Cardiac fibroblast (primary cell): ENCODE data around the gene EIF5AL1.
"Not testable (repeated sequence)": the region's sequence is repeated elsewhere in the genome, so short reads cannot be mapped to it uniquely, and the experiment has no call there.

Source experiments
- DNase-seq, 2 donors: peaks; one replicate each; pipeline versions ENCODE4 v3.0.0 to v3.0.0-alpha.2; 2010; ENCODE audit warnings: low read depth in 2 of 2
- H3K4me3 ChIP-seq, 2 donors: replicated peaks in 1 of 2; 1 replicate in 1 of 2; 2 replicates in 1 of 2; pipeline ENCODE4 v1.5.1; 2011; ENCODE audit warnings: low read depth in 2 of 2, low read length in 2 of 2, mild to moderate bottlenecking in 2 of 2, moderate library complexity in 1 of 2
- TF ChIP-seq, protein P1 (sequence below): IDR thresholded peaks from one replicate; pipeline ENCODE4 v1.5.1; 2011; ENCODE audit warnings: low read depth, mild to moderate bottlenecking, low read length, inconsistent platforms

Gene EIF5AL1

DNA sequence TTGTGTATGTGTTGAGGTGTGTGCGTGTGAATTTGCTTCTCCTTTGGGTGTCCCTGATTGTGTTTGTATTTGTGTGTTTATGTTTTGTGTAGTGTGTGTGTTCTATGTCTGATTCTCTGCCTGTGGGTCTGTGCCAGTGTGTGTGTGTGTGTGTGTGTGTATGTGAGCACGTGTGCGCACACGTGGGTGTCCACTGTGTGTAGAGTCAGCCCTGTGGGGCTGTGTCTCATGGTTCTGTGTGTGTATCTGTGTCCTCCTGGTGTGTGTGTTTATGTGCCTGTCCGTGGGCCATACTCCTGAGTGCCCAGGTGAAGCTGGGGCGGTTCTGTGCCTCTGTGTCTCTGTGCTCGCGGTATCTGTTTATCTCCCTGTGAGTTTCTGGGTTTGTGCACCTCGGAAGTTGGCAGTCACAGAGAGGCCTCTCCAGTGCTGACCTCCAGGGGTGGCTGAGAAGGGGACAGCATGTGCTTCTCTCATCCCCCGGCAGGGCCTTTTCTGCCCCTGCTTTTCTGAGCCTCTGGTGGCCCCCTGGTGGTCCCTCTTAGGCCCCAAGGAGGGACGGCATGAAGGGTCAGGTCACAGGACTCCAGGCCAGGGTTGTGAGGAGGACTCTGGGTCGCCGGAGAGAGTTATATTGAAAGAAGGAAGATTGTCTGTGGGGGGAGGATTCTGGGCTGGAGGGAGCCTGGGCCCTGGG lies 11.0 kb downstream of the EIF5AL1 start:
- not testable (repeated sequence) for DNase-seq, H3K4me3 ChIP-seq

DNA sequence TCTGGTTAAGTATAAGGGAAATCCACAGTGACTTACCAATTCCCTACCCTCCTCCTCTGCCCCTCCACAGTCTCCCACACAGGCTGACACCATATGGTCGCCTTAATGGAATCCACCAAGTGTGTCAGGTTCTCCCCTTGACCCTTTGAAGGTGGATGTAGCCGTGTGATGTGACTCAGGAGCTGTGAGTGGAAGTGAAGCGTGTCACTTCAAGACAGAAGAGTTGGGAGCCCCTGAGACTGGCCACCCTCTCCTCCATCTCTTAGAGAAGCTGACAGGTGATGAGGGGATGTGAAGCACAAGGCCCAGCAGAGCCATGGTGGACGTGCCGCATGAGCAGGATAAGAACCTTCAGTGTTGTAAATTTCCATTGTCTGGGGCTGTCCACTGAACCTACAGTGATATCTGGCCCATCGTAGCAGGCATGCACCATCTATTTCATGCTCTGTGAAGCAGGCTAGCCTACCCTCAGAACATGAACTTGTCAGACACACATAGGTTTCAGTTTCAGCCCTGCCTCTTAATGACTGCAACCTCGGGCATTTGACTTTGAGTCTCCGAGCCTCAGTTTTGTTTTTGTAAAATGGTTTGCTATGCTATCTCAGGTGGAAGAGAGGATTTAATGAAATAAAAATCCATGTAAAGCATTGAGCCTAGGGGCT lies 12.8 kb downstream of the EIF5AL1 start:
- not testable (repeated sequence) for H3K4me3 ChIP-seq, DNase-seq

DNA sequence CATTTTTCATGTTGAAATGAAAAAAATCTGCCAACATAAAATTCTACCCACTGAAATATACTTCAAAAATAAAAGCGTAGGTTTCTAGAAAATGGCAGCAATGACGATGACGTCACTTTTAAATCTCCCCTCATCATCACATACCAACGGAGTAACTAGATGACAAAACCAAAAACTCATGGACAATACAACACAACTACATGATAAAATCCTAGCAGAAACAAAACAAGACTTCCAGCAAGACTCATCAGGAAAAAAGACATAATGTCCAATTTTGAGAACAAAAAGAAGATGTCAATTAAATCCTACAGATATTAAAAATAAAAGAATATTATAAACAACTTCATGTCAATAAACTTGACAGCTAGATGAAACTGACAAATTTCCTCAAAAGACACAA lies 15.9 kb downstream of the EIF5AL1 start:
- H3K4me3 ChIP-seq, DNase-seq: not testable (repeated sequence)

DNA sequence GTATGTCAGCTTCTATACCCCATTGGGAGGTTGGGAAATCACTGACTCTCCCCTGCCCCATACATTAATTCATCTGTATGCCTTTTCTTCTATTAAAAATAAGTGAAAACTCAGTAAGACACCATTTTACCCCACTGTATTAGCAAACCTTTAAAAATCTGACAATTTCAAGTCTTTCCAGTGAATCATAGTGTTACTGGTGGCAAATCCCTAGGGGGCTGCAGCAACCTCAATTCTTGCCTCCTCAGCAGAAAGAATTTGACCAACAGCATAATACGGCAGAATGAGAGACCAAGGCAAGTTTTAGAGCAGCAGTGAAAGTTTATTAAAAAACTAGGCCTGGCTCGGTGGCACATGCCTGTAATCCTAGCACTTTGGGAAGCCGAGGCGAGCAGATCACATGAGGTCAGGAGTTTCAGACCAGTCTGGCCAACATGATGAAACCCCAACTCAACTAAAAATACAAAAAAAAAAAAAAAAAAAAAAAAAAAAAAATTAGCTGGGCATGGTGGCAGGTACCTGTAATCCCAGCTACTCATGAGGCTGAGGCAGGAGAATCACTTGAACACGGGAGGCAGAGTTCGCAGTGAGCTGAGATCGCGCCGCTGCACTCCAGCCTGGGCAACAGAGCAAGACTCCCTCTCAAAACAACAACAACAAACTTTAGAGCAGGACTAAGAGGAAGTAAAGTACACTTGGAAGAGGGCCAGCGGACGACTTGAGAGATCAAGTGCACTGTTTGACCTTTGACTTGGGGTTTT lies 21.0 kb downstream of the EIF5AL1 start:
- not testable (repeated sequence) for H3K4me3 ChIP-seq
- DNase-seq: peak in 1 of 2 donors; percentile 35

DNA sequence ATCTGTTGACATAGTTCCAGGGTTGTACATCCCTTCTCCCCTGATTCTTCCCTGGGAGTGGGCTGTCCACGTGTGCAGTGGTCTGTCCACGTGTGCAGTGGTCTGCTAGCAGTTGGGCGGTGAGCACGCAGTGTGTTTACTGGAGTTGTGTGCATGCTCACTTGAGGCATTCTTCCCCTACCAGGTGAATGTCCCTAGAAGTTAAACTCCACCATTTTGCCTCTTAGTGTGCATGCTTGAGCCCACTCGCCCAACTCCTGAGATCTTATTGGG lies 21.5 kb downstream of the EIF5AL1 start:
- not testable (repeated sequence) for H3K4me3 ChIP-seq, DNase-seq

DNA sequence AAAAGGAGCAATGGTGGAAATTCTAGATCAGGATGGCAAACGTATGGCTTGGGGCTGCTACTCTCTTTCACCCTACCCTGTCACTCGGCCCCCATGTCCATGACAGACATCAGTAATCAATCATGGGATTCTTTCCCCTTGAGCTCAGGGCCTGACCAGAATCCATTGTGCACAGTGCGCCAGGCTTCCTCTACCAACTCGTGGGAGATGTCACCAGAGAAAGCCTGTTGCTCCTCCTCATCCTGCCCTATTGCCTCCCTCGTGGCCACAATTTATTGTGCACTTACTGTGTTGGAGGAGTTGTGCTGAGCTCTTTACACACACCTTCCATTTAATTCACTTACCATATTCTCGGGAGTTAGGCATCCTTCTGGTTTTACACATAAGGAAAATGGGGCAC lies 26.0 kb downstream of the EIF5AL1 start:
- DNase-seq, H3K4me3 ChIP-seq: not testable (repeated sequence)

DNA sequence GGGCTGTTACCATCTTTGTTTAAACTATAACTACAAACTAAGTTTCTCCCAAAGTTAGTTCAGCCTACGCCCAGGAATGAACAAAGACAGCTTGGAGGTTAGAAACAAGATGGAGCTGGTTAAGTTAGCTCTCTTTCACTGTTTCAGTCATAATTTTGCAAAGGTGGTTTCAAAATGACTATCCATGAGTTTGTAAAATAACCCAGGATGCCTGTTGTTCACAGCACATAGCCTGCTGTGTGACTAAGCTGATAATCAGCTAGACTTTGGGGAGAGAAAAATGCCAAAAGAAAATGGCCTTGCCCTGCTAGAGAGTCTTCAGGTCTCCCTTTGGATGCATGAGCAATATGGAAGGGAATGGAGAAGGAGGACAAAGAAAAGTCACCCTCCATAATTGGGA lies 28.6 kb downstream of the EIF5AL1 start:
- not testable (repeated sequence) for H3K4me3 ChIP-seq
- peak in 1 of 2 donors; percentile 5 for DNase-seq

DNA sequence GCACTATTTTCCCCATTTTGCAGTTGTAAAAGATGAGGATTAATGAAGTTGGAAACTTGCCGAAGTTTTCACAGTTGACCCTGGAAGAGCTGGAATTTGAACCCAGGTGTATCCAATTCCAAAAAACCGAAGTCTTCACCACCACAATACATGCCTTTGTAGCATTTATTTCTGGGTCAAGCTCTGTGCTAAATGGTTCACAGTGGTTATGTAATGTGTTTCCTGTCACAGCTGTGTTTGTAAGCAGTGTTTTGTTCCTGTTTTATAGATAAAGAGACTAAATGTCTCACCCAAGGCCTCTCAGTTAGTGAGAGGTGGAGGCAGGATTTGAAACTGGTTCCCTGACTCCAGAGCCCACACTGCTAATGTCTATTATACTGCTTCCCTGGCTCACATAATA lies 30.3 kb downstream of the EIF5AL1 start:
- DNase-seq: no peak
- H3K4me3 ChIP-seq: no peak overlapping the region
- TF ChIP-seq, protein P1, sequence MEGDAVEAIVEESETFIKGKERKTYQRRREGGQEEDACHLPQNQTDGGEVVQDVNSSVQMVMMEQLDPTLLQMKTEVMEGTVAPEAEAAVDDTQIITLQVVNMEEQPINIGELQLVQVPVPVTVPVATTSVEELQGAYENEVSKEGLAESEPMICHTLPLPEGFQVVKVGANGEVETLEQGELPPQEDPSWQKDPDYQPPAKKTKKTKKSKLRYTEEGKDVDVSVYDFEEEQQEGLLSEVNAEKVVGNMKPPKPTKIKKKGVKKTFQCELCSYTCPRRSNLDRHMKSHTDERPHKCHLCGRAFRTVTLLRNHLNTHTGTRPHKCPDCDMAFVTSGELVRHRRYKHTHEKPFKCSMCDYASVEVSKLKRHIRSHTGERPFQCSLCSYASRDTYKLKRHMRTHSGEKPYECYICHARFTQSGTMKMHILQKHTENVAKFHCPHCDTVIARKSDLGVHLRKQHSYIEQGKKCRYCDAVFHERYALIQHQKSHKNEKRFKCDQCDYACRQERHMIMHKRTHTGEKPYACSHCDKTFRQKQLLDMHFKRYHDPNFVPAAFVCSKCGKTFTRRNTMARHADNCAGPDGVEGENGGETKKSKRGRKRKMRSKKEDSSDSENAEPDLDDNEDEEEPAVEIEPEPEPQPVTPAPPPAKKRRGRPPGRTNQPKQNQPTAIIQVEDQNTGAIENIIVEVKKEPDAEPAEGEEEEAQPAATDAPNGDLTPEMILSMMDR: no peak

DNA sequence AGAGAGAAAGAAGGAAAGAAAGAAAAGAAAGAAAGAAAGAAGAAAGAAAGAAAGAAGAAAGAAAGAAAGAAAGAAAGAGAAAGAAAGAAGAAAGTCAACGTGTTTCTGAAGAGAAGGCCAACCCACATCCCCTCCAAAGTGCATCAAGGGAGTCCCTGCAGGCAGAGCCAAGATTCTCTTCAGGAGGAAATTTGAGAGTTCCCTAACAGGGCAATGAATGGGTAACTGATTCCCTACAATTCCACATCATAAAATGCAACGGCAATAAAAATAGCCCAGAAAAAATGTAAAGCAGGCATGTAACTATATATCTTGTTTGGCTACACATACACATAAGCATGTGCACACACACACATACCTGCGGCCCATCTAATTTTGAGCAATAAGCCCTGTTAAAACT lies 32.1 kb downstream of the EIF5AL1 start:
- H3K4me3 ChIP-seq, DNase-seq: not testable (repeated sequence)

DNA sequence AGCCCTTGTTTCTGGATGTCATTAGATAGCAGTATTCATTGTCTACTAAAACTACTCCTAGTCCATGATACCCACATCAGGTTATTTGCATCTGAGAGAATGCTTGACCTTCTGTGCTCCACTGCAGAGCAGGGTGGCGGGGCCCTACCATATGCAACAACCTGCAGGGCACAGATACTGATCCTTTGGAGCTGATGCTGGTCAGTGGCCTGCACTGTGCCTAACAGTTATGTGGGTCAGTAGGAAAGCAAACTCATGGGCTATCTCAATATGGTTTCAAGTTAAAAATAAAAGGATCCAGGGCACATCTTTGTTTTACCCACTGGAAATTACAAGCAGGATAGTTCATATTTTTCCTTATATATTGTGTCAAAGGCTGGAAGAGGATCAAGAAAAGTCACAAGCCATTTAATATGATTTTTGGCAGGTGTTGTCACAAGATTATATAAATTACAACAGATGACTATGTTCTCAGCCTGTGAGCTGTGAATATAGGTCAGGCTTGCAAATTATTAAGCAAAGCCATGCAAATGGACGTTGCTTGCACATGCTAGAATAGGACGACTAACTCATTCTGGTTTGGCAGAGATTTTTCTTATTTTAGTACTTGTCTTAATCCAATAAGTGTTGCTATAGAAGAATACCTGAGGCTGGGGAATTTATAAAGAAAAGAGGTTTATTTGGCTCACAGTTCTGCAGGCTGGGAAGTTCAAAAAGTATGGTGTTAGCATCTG lies 32.8 kb downstream of the EIF5AL1 start:
- H3K4me3 ChIP-seq, DNase-seq: not testable (repeated sequence)

DNA sequence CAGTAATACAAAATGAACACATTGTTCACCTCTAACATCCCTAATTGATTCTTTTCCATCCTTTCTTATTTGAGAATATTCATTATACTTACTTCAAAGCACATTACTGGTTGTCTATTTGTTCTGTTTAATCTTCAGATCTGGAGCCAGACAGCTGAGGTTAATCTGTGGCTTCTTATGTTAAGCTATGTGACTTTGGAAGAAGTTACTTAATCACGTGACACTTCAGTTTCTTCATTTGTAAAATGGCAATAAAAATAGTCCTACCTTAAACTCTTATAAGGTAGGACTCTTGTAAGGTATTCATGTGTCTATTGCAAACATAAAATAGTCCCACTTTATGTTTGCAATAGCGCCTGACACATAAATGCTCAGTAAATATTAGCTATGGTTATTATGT lies 34.8 kb downstream of the EIF5AL1 start:
- not testable (repeated sequence) for DNase-seq, H3K4me3 ChIP-seq

DNA sequence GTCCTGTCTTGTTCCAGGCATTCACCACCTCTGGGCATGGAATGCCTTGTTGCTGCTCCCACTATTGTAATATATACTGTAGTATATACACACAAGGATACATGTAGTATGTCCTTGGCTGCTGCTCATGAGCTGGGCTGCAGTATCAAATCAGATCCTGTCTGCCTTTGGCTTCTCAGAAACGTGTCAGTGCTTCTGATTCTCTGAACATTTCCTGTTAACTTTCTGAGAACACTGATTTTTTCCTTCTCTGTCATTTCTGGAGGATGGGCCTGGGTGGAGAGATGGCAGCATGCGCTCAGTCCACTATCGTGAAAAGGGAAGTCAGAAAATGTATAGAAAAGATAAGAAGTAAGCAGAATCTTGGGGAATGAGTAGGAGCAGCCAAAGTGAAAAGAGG lies 35.6 kb downstream of the EIF5AL1 start:
- TF ChIP-seq, protein P1: no peak
- DNase-seq: no peak

More for the DNA sequence above, 35.6 kb downstream of the EIF5AL1 start:
- no peak overlapping the region for H3K4me3 ChIP-seq
